Measurements from ENCODE around the gene COL9A2. TPM values are rescaled to one million over a fixed set of nuclear protein-coding genes. Genes with fewer than 3 reads are reported as not detected.

Gene COL9A2
- total RNA-seq, 1 experiment from 2014 or later, result 0.23 TPM

GRCh38 chr1:40300249-40300567 lies 16.9 kb downstream of the COL9A2 start:
- H3K36me3 Mint-ChIP-seq (ENCODE audit: insufficient read depth, unreplicated experiment), result no peaks in the 10 kb centered on the region
- H3K36me3 ChIP-seq (ENCODE audit: control insufficient read depth, insufficient read depth, low read length), result no peaks in the 10 kb centered on the region
- no TSS peak for BruUV-seq (replicated peaks)
- H3K4me3 ChIP-seq (ENCODE audit: low read depth, low read length), result no peak overlapping the region
- H3K4me1 ChIP-seq, result no peaks in the 10 kb centered on the region
- H3K9me3 ChIP-seq, result no peaks in the 10 kb centered on the region
- DNase-seq, result no peak
- no peaks in the 10 kb centered on the region for H3K27me3 ChIP-seq (replicated peaks; ENCODE audit: control insufficient read depth, insufficient read depth, low read length)
- H3K27me3 Mint-ChIP-seq (ENCODE audit: insufficient read depth, unreplicated experiment), result no peaks in the 10 kb centered on the region
- CTCF ChIA-PET, result no interaction called here
- no peak for TF ChIP-seq CTCF (IDR thresholded peaks at IDR 0.05; ENCODE audit: insufficient read depth in 1 of 2, low read depth in 1 of 2, low read length in 1 of 2, severe bottlenecking in 1 of 2, unreplicated experiment in 1 of 2)
- POLR2A ChIA-PET, result no interaction called here
- H3K27ac Mint-ChIP-seq (ENCODE audit: unreplicated experiment), result no peak overlapping the region
- intact Hi-C loops (cut with micrococcal nuclease; ENCODE audit: unreplicated experiment), result loop anchor here (10.0 kb wide), 1 partner anchor 225 kb away; no protein-coding TSS in a partner anchor
- no peaks in the 10 kb centered on the region for H3K9me3 Mint-ChIP-seq (ENCODE audit: unreplicated experiment)
- no peak overlapping the region for H3K4me3 Mint-ChIP-seq (ENCODE audit: unreplicated experiment)
- H3K4me1 Mint-ChIP-seq (ENCODE audit: low read depth, unreplicated experiment), result no peaks in the 10 kb centered on the region

- H3K27me3 ChIP-seq (replicated peaks; ENCODE audit: control insufficient read depth, insufficient read depth, low read length), result no peaks in the 10 kb centered on the region
- ChIA-PET CTCF (no interaction called here), POLR2A (interaction anchor here (0.5 kb wide), 1 partner anchor 399 kb away, joined by 3 read pairs; no protein-coding TSS in a partner anchor)
- Mint-ChIP-seq H3K27ac (ENCODE audit: unreplicated experiment) (no peak overlapping the region), H3K36me3 (ENCODE audit: insufficient read depth, unreplicated experiment) (no peaks in the 10 kb centered on the region), H3K27me3 (ENCODE audit: insufficient read depth, unreplicated experiment) (no peaks in the 10 kb centered on the region), H3K4me1 (ENCODE audit: low read depth, unreplicated experiment) (no peaks in the 10 kb centered on the region), H3K9me3 (ENCODE audit: unreplicated experiment) (no peaks in the 10 kb centered on the region), H3K4me3 (ENCODE audit: unreplicated experiment) (no peak overlapping the region)
- BruUV-seq (replicated peaks), result no TSS peak
- H3K36me3 ChIP-seq (ENCODE audit: control insufficient read depth, insufficient read depth, low read length), result no peaks in the 10 kb centered on the region
- no peak for DNase-seq
- H3K9me3 ChIP-seq, result no peaks in the 10 kb centered on the region
- intact Hi-C loops (cut with micrococcal nuclease; ENCODE audit: unreplicated experiment), result loop anchor here (10.0 kb wide), 1 partner anchor 225 kb away; no protein-coding TSS in a partner anchor
- no peaks in the 10 kb centered on the region for H3K4me1 ChIP-seq
- no peak for TF ChIP-seq CTCF (IDR thresholded peaks at IDR 0.05; ENCODE audit: insufficient read depth in 1 of 2, low read depth in 1 of 2, low read length in 1 of 2, severe bottlenecking in 1 of 2, unreplicated experiment in 1 of 2)
- H3K4me3 ChIP-seq (ENCODE audit: low read depth, low read length), result no peak overlapping the region
Observed at GRCh38 chr1:40299366-40300248, 17.5 kb downstream of the COL9A2 start.

GRCh38 chr1:40291293-40291692 lies 25.8 kb downstream of the COL9A2 start:
- POLR2A ChIA-PET, result no interaction called here
- intact Hi-C loops (cut with micrococcal nuclease; ENCODE audit: unreplicated experiment), result no loop called here
- H3K36me3 Mint-ChIP-seq (ENCODE audit: insufficient read depth, unreplicated experiment), result peaks cover 22% of the 10 kb centered on the region

More at GRCh38 chr1:40291293-40291692, 25.8 kb downstream of the COL9A2 start:
- no peak overlapping the region for H3K4me3 Mint-ChIP-seq (ENCODE audit: unreplicated experiment)
- no peak for DNase-seq
- CTCF ChIA-PET, result interaction anchor here (1.0 kb wide), 1 partner anchor 147 kb away, joined by 4 read pairs; no protein-coding TSS in a partner anchor
- H3K27me3 Mint-ChIP-seq (ENCODE audit: insufficient read depth, unreplicated experiment), result no peaks in the 10 kb centered on the region
- H3K9me3 Mint-ChIP-seq (ENCODE audit: unreplicated experiment), result no peaks in the 10 kb centered on the region
- no peaks in the 10 kb centered on the region for H3K4me1 Mint-ChIP-seq (ENCODE audit: low read depth, unreplicated experiment)
- no peaks in the 10 kb centered on the region for H3K27me3 ChIP-seq (replicated peaks; ENCODE audit: control insufficient read depth, insufficient read depth, low read length)
- H3K9me3 ChIP-seq, result no peaks in the 10 kb centered on the region
- no TSS peak for BruUV-seq (replicated peaks)
- H3K36me3 ChIP-seq (ENCODE audit: control insufficient read depth, insufficient read depth, low read length), result no peaks in the 10 kb centered on the region
- TF ChIP-seq CTCF (IDR thresholded peaks at IDR 0.05; ENCODE audit: insufficient read depth in 1 of 2, low read depth in 1 of 2, low read length in 1 of 2, severe bottlenecking in 1 of 2, unreplicated experiment in 1 of 2), result no peak
- no peak overlapping the region for H3K4me3 ChIP-seq (ENCODE audit: low read depth, low read length)
- no peaks in the 10 kb centered on the region for H3K4me1 ChIP-seq
- H3K27ac Mint-ChIP-seq (ENCODE audit: unreplicated experiment), result no peak overlapping the region

All from Caco-2 (cell line).